Measurements from ENCODE around the gene RASAL2.
A peak's percentile ranks its signal among the peaks of the same experiment; 100 is the strongest.
"Not testable (repeated sequence)": the region's sequence is repeated elsewhere in the genome, so short reads cannot be mapped to it uniquely, and the experiment has no call there.

The RASAL2 gene

GRCh38 chr1:178091454-178091853 lies 2.5 kb upstream of the RASAL2 start:
- H3K4me1 ChIP-seq (ENCODE audit: insufficient read depth, low read length): peaks cover 11% of the 10 kb centered on the region
- H3K9ac ChIP-seq (ENCODE audit: low read depth, low read length); H3K9me3 ChIP-seq (ENCODE audit: control insufficient read depth, insufficient read depth, low read length); H3K36me3 ChIP-seq (ENCODE audit: insufficient read depth, low read length): not testable (repeated sequence)

- peaks cover 18% of the 10 kb centered on the region for H3K4me1 ChIP-seq (ENCODE audit: insufficient read depth, low read length)
- no peaks in the 10 kb centered on the region for H3K9me3 ChIP-seq (ENCODE audit: control insufficient read depth, insufficient read depth, low read length)
- peak overlapping the region; percentile 83 for H3K9ac ChIP-seq (ENCODE audit: low read depth, low read length)
- H3K36me3 ChIP-seq (ENCODE audit: insufficient read depth, low read length): no peaks in the 10 kb centered on the region
Observed at GRCh38 chr1:178091986-178092745, 1.7 kb upstream of the RASAL2 start.

GRCh38 chr1:178092878-178093493 lies 918 bp upstream of the RASAL2 start:
- peak overlapping the region; percentile 83 for H3K9ac ChIP-seq (ENCODE audit: low read depth, low read length)

GRCh38 chr1:178093494-178093950 lies 382 bp upstream of the RASAL2 start:
- peaks cover 26% of the 10 kb centered on the region for H3K4me1 ChIP-seq (ENCODE audit: insufficient read depth, low read length)

More at GRCh38 chr1:178092878-178093493, 918 bp upstream of the RASAL2 start:
- Histone ChIP-seq H3K9me3 (ENCODE audit: control insufficient read depth, insufficient read depth, low read length) (no peaks in the 10 kb centered on the region), H3K36me3 (ENCODE audit: insufficient read depth, low read length) (no peaks in the 10 kb centered on the region), H3K4me1 (ENCODE audit: insufficient read depth, low read length) (peaks cover 22% of the 10 kb centered on the region)

GRCh38 chr1:178094739-178095645 lies 1.1 kb downstream of the RASAL2 start:
- Histone ChIP-seq H3K9me3 (ENCODE audit: control insufficient read depth, insufficient read depth, low read length) (no peaks in the 10 kb centered on the region), H3K4me1 (ENCODE audit: insufficient read depth, low read length) (peaks cover 26% of the 10 kb centered on the region), H3K36me3 (ENCODE audit: insufficient read depth, low read length) (no peaks in the 10 kb centered on the region), H3K9ac (ENCODE audit: low read depth, low read length) (peak overlapping the region; percentile 96)

More at GRCh38 chr1:178093494-178093950, 382 bp upstream of the RASAL2 start:
- Histone ChIP-seq H3K9me3 (ENCODE audit: control insufficient read depth, insufficient read depth, low read length) (no peaks in the 10 kb centered on the region), H3K36me3 (ENCODE audit: insufficient read depth, low read length) (no peaks in the 10 kb centered on the region), H3K9ac (ENCODE audit: low read depth, low read length) (peak overlapping the region; percentile 96)

GRCh38 chr1:178096421-178096820 lies 2.5 kb downstream of the RASAL2 start:
- no peaks in the 10 kb centered on the region for H3K36me3 ChIP-seq (ENCODE audit: insufficient read depth, low read length)
- H3K4me1 ChIP-seq (ENCODE audit: insufficient read depth, low read length): peaks cover 36% of the 10 kb centered on the region
- H3K9ac ChIP-seq (ENCODE audit: low read depth, low read length): no peak overlapping the region
- H3K9me3 ChIP-seq (ENCODE audit: control insufficient read depth, insufficient read depth, low read length): no peaks in the 10 kb centered on the region

- Histone ChIP-seq H3K36me3 (ENCODE audit: insufficient read depth, low read length) (no peaks in the 10 kb centered on the region), H3K9me3 (ENCODE audit: control insufficient read depth, insufficient read depth, low read length) (no peaks in the 10 kb centered on the region), H3K9ac (ENCODE audit: low read depth, low read length) (no peak overlapping the region), H3K4me1 (ENCODE audit: insufficient read depth, low read length) (peaks cover 33% of the 10 kb centered on the region)
Observed at GRCh38 chr1:178098262-178098661, 4.4 kb downstream of the RASAL2 start.

- H3K9me3 ChIP-seq (ENCODE audit: control insufficient read depth, insufficient read depth, low read length): no peaks in the 10 kb centered on the region
- no peaks in the 10 kb centered on the region for H3K36me3 ChIP-seq (ENCODE audit: insufficient read depth, low read length)
- H3K9ac ChIP-seq (ENCODE audit: low read depth, low read length): no peak overlapping the region
- H3K4me1 ChIP-seq (ENCODE audit: insufficient read depth, low read length): peaks cover 26% of the 10 kb centered on the region
Observed at GRCh38 chr1:178101266-178101630, 7.3 kb downstream of the RASAL2 start.

GRCh38 chr1:178101654-178102053 lies 7.8 kb downstream of the RASAL2 start:
- Histone ChIP-seq H3K4me1 (ENCODE audit: insufficient read depth, low read length) (peaks cover 23% of the 10 kb centered on the region), H3K9ac (ENCODE audit: low read depth, low read length) (no peak overlapping the region), H3K9me3 (ENCODE audit: control insufficient read depth, insufficient read depth, low read length) (no peaks in the 10 kb centered on the region), H3K36me3 (ENCODE audit: insufficient read depth, low read length) (no peaks in the 10 kb centered on the region)

GRCh38 chr1:178102218-178102617 lies 8.3 kb downstream of the RASAL2 start:
- Histone ChIP-seq H3K9ac (ENCODE audit: low read depth, low read length) (no peak overlapping the region), H3K36me3 (ENCODE audit: insufficient read depth, low read length) (no peaks in the 10 kb centered on the region), H3K4me1 (ENCODE audit: insufficient read depth, low read length) (peaks cover 17% of the 10 kb centered on the region), H3K9me3 (ENCODE audit: control insufficient read depth, insufficient read depth, low read length) (no peaks in the 10 kb centered on the region)

- H3K9ac ChIP-seq (ENCODE audit: low read depth, low read length): no peak overlapping the region
- no peaks in the 10 kb centered on the region for H3K36me3 ChIP-seq (ENCODE audit: insufficient read depth, low read length)
- no peaks in the 10 kb centered on the region for H3K9me3 ChIP-seq (ENCODE audit: control insufficient read depth, insufficient read depth, low read length)
- H3K4me1 ChIP-seq (ENCODE audit: insufficient read depth, low read length): no peaks in the 10 kb centered on the region
Observed at GRCh38 chr1:178107823-178108222, 13.9 kb downstream of the RASAL2 start.

- no peak overlapping the region for H3K9ac ChIP-seq (ENCODE audit: low read depth, low read length)
- H3K9me3 ChIP-seq (ENCODE audit: control insufficient read depth, insufficient read depth, low read length): no peaks in the 10 kb centered on the region
- no peaks in the 10 kb centered on the region for H3K4me1 ChIP-seq (ENCODE audit: insufficient read depth, low read length)
- no peaks in the 10 kb centered on the region for H3K36me3 ChIP-seq (ENCODE audit: insufficient read depth, low read length)
Observed at GRCh38 chr1:178109348-178110143, 15.6 kb downstream of the RASAL2 start.

GRCh38 chr1:178115260-178115659 lies 21.4 kb downstream of the RASAL2 start:
- Histone ChIP-seq H3K36me3 (ENCODE audit: insufficient read depth, low read length) (no peaks in the 10 kb centered on the region), H3K4me1 (ENCODE audit: insufficient read depth, low read length) (no peaks in the 10 kb centered on the region), H3K9ac (ENCODE audit: low read depth, low read length) (no peak overlapping the region), H3K9me3 (ENCODE audit: control insufficient read depth, insufficient read depth, low read length) (no peaks in the 10 kb centered on the region)

GRCh38 chr1:178118524-178118923 lies 24.6 kb downstream of the RASAL2 start:
- H3K4me1 ChIP-seq (ENCODE audit: insufficient read depth, low read length): peaks cover 10% of the 10 kb centered on the region

More at GRCh38 chr1:178118524-178118923, 24.6 kb downstream of the RASAL2 start:
- Histone ChIP-seq H3K9me3 (ENCODE audit: control insufficient read depth, insufficient read depth, low read length) (no peaks in the 10 kb centered on the region; the same call in 1 of the 2 replicates), H3K9ac (ENCODE audit: low read depth, low read length) (no peak overlapping the region), H3K36me3 (ENCODE audit: insufficient read depth, low read length) (no peaks in the 10 kb centered on the region)

Measured in ES-I3 (cell line).